OCI-LY1 (cell line): ENCODE measurements around the gene COL6A2.

Experiments used
- H2AFZ ChIP-seq: fragments of 200-600 bp; sonication (generic), shearing (Covaris generic); 2 replicates; pipeline ENCODE4 v1.6.0; 2014; ENCODE audit warnings: antibody characterized with exemption, mild to moderate bottlenecking, low read length
- H3F3A ChIP-seq: fragments of 200-600 bp; sonication (generic), shearing (Covaris generic); 2 replicates; pipeline ENCODE4 v1.6.0; 2014; ENCODE audit warnings: mild to moderate bottlenecking, antibody characterized with exemption, low read length, moderate library complexity; ENCODE audit not compliant: insufficient read depth
- H3K27ac ChIP-seq: fragments of 200-600 bp; sonication (generic); 2 replicates; pipeline ENCODE4 v1.5.1; 2014; ENCODE audit warnings: low read length, mixed run types, mild to moderate bottlenecking, low read depth; ENCODE audit not compliant: poor library complexity, severe bottlenecking
- H3K27me3 ChIP-seq: fragments of 200-600 bp; sonication (generic); 2 replicates; pipeline ENCODE4 v1.6.0; 2014; ENCODE audit warnings: antibody characterized with exemption, mild to moderate bottlenecking, low read length, moderate library complexity; ENCODE audit not compliant: insufficient read depth
- H3K36me3 ChIP-seq: fragments of 200-600 bp; sonication (generic); 2 replicates; pipeline ENCODE4 v1.6.1; 2014; ENCODE audit warnings: mild to moderate bottlenecking, antibody characterized with exemption, low read length, moderate library complexity, mixed read lengths; ENCODE audit not compliant: insufficient read depth
- H3K4me1 ChIP-seq: fragments of 200-600 bp; sonication (generic); 2 replicates; pipeline ENCODE4 v1.5.1; 2014; ENCODE audit warnings: mild to moderate bottlenecking, low read length, moderate library complexity; ENCODE audit not compliant: insufficient read depth, severe bottlenecking
- H3K4me2 ChIP-seq: fragments of 200-600 bp; sonication (generic), shearing (Covaris generic); 2 replicates; pipeline ENCODE4 v1.6.1; 2014; ENCODE audit warnings: low read length
- H3K4me3 ChIP-seq: fragments of 200-600 bp; sonication (generic); 2 replicates; pipeline ENCODE4 v1.5.1; 2014; ENCODE audit warnings: low read length, low read depth, mild to moderate bottlenecking, mixed read lengths; ENCODE audit not compliant: poor library complexity, severe bottlenecking
- H3K79me2 ChIP-seq: fragments of 200-600 bp; shearing (Covaris generic); 2 replicates; pipeline ENCODE4 v1.6.1; 2016; ENCODE audit warnings: mixed run types, low read length, mixed read lengths; ENCODE audit not compliant: insufficient read depth
- H3K9ac ChIP-seq: fragments of 200-600 bp; sonication (generic), shearing (Covaris generic); 2 replicates; pipeline ENCODE4 v1.6.1; 2014; ENCODE audit warnings: mild to moderate bottlenecking, low read length, mixed read lengths
- H3K9me2 ChIP-seq: fragments of 200-600 bp; sonication (generic), shearing (Covaris generic); 2 replicates; pipeline ENCODE4 v1.6.1; 2014; ENCODE audit warnings: low read depth, mild to moderate bottlenecking, low read length, mixed read lengths
- H3K9me3 ChIP-seq: fragments of 200-600 bp; shearing (Covaris generic); 2 replicates; pipeline ENCODE4 v1.6.1; 2014; ENCODE audit warnings: low read length, mixed read lengths
- H4K20me1 ChIP-seq: fragments of 200-600 bp; sonication (generic), shearing (Covaris generic); 2 replicates; pipeline ENCODE4 v1.6.0; 2016; ENCODE audit warnings: mild to moderate bottlenecking, low read length; ENCODE audit not compliant: insufficient read depth
- EZH2 ChIP-seq: fragments of 200-600 bp; sonication (generic), shearing (Covaris generic); IDR thresholded peaks from 2 replicates; pipeline ENCODE4 v1.8.0; 2017; ENCODE audit warnings: borderline replicate concordance, mixed run types, mild to moderate bottlenecking, antibody characterized with exemption, low read length, moderate library complexity, mixed read lengths
- TF ChIP-seq, protein P1 (sequence below): fragments of 200-600 bp; sonication (generic), shearing (Covaris generic); IDR thresholded peaks from 2 replicates; pipeline ENCODE4 v1.5.1; 2017; ENCODE audit warnings: mild to moderate bottlenecking, antibody characterized with exemption, low read length, moderate library complexity, mixed read lengths

The COL6A2 gene

DNA sequence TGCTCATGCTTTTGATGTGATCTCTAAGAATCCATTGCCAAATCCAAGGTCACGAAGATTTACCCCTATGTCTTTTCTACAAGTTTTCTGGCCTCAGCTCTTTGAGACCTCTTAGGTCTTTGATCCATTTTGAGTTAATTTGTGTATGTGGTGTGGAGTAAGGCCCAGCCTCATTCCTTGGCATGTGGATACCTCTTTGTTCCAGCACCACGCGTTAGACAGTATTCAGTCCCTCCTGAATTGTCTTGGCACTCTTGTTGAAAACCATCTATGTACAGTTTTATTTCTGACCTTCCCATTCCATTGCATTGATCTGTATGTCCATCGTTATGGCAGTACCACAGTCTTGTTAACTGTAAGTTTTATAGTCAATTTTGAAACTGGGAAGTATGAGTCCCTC is 65.5 kb downstream of the COL6A2 start:
- Histone ChIP-seq H3K79me2 (no peaks in the 10 kb centered on the region), H3K27me3 (no peaks in the 10 kb centered on the region), H3K9me2 (no peaks in the 10 kb centered on the region), H3K4me1 (no peaks in the 10 kb centered on the region), H3K9me3 (no peaks in the 10 kb centered on the region), H3K36me3 (no peaks in the 10 kb centered on the region), H2AFZ (no peak overlapping the region), H3K9ac (no peak overlapping the region), H4K20me1 (no peaks in the 10 kb centered on the region), H3K4me3 (no peak overlapping the region), H3K4me2 (no peak overlapping the region), H3K27ac (no peak overlapping the region), H3F3A (no peaks in the 10 kb centered on the region)
- no peak for TF ChIP-seq EZH2
- TF ChIP-seq, protein P1, sequence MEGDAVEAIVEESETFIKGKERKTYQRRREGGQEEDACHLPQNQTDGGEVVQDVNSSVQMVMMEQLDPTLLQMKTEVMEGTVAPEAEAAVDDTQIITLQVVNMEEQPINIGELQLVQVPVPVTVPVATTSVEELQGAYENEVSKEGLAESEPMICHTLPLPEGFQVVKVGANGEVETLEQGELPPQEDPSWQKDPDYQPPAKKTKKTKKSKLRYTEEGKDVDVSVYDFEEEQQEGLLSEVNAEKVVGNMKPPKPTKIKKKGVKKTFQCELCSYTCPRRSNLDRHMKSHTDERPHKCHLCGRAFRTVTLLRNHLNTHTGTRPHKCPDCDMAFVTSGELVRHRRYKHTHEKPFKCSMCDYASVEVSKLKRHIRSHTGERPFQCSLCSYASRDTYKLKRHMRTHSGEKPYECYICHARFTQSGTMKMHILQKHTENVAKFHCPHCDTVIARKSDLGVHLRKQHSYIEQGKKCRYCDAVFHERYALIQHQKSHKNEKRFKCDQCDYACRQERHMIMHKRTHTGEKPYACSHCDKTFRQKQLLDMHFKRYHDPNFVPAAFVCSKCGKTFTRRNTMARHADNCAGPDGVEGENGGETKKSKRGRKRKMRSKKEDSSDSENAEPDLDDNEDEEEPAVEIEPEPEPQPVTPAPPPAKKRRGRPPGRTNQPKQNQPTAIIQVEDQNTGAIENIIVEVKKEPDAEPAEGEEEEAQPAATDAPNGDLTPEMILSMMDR = no peak

DNA sequence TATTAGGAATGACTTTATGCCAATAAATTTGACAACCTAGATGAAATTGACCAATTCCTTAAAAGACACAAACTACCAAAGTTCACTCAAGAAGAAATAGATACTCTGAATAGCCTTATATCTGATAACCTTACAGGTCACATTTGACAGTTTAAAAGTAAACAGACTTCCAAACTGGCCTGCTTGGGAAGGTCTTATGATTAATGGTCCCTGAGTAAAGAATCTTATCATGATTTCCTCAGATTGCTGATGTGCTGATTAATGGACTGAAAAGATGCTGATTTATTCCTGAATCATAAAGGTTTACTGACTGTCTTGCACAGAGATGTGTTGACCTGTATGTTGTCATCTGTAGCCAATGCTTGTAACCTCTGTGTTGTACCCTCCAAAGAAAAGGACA is 67.2 kb downstream of the COL6A2 start:
- no peaks in the 10 kb centered on the region for H4K20me1 ChIP-seq
- H3K4me2 ChIP-seq = no peak overlapping the region
- H2AFZ ChIP-seq = no peak overlapping the region
- no peaks in the 10 kb centered on the region for H3K9me2 ChIP-seq
- H3K4me3 ChIP-seq = no peak overlapping the region
- no peaks in the 10 kb centered on the region for H3K79me2 ChIP-seq
- H3K9ac ChIP-seq = no peak overlapping the region
- no peak overlapping the region for H3K27ac ChIP-seq
- TF ChIP-seq, protein P1 = no peak
- TF ChIP-seq EZH2 = no peak
- no peaks in the 10 kb centered on the region for H3K4me1 ChIP-seq
- no peaks in the 10 kb centered on the region for H3K36me3 ChIP-seq
- H3K27me3 ChIP-seq = no peaks in the 10 kb centered on the region
- H3F3A ChIP-seq = no peaks in the 10 kb centered on the region
- no peaks in the 10 kb centered on the region for H3K9me3 ChIP-seq

DNA sequence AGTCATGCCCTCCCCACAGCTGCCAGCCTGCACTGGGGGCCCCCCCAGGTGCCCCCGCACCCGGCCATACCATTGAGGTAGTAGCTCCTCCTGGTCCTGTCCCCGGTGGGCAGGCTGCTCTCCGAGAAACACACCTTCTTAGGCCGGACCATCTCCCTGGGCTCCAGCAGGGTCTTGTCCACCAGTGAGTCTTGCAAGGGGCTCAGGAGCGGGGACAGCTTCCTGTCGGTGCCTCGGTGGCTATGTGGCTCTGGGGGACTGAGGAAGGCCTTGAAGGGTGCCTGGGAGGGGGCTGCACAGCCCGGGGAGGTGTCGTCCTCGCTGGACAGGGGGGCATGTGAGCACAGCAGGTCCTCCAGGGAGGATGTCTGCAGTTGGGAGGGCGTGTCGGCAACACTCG is 70.3 kb downstream of the COL6A2 start:
- H3K4me1 ChIP-seq = no peaks in the 10 kb centered on the region
- H3K27ac ChIP-seq = no peak overlapping the region
- H3K9me2 ChIP-seq = no peaks in the 10 kb centered on the region
- H3K4me3 ChIP-seq = no peak overlapping the region
- H3F3A ChIP-seq = no peaks in the 10 kb centered on the region
- no peak for TF ChIP-seq EZH2
- TF ChIP-seq, protein P1 = no peak
- H3K9me3 ChIP-seq = no peaks in the 10 kb centered on the region
- H3K79me2 ChIP-seq = no peaks in the 10 kb centered on the region
- no peaks in the 10 kb centered on the region for H3K36me3 ChIP-seq
- no peak overlapping the region for H3K9ac ChIP-seq
- H4K20me1 ChIP-seq = no peaks in the 10 kb centered on the region
- no peak overlapping the region for H3K4me2 ChIP-seq
- no peaks in the 10 kb centered on the region for H3K27me3 ChIP-seq
- no peak overlapping the region for H2AFZ ChIP-seq
